H1 (cell line): ENCODE measurements around the gene DND1. TPM values are rescaled to one million over a fixed set of nuclear protein-coding genes. Genes with fewer than 3 reads are reported as not detected.

Source experiments
- CHD2 ChIP-seq: IDR thresholded peaks from 2 replicates; pipeline ENCODE4 v1.6.1; 2012; ENCODE audit warnings: low read length, improper control_type of control experiment
- EGR1 ChIP-seq: IDR thresholded peaks from 2 replicates; pipeline ENCODE4 v1.6.1; 2011; ENCODE audit warnings: low read depth, low read length, borderline replicate concordance
- EP300 ChIP-seq, 2 experiments: IDR thresholded peaks; 1 replicate in 1 of 2; 2 replicates in 1 of 2; pipeline ENCODE4 v1.6.1; 2011 to 2012; ENCODE audit warnings: low read depth in 2 of 2, low read length in 2 of 2, mild to moderate bottlenecking in 2 of 2, borderline replicate concordance in 1 of 2, inconsistent platforms in 1 of 2, moderate library complexity in 1 of 2
- FOSL1 ChIP-seq: IDR thresholded peaks from 2 replicates; pipeline ENCODE4 v1.6.1; 2011; ENCODE audit warnings: mild to moderate bottlenecking, low read depth, low read length, moderate library complexity; ENCODE audit not compliant: insufficient read depth
- GABPA ChIP-seq: IDR thresholded peaks from 2 replicates; pipeline ENCODE4 v1.6.1; 2011; ENCODE audit warnings: mild to moderate bottlenecking, low read length, moderate library complexity, borderline replicate concordance; ENCODE audit not compliant: insufficient read depth
- MAFK ChIP-seq: IDR thresholded peaks from 2 replicates; pipeline ENCODE4 v1.6.1; 2012; ENCODE audit warnings: low read depth, mild to moderate bottlenecking, improper control_type of control experiment, low read length
- NRF1 ChIP-seq: IDR thresholded peaks from 2 replicates; pipeline ENCODE4 v1.6.1; 2011; ENCODE audit warnings: mild to moderate bottlenecking, low read depth, low read length, improper control_type of control experiment
- RNF2 ChIP-seq: fragments of 200-900, 300-1000 bp; sonication (generic); IDR thresholded peaks from 2 replicates; pipeline ENCODE4 v1.7.1; 2016; ENCODE audit warnings: borderline replicate concordance, low read depth, mild to moderate bottlenecking, antibody characterized with exemption, low read length; ENCODE audit not compliant: poor library complexity, severe bottlenecking; ENCODE audit errors: missing control alignments
- polyA plus RNA-seq, 7 experiments: library from polyadenylated mRNA; depleted of rRNA in 3 of 7; stranded (reverse) in 5 of 7; unstranded in 2 of 7; fragments of >200 nt in 5 of 7; fragments of 200-250 nt in 2 of 7; gene quantifications; 1 replicate in 5 of 7; 2 replicates in 1 of 7; 4 replicates in 1 of 7; pipeline versions ENCODE4 v1.2.1 to v1.2.3, GENCODE V29; 2011 to 2013; ENCODE audit warnings: missing spikeins in 2 of 7, mixed read lengths in 2 of 7
- total RNA-seq: library from RNA; stranded (reverse); fragmentation: NEBNext Ultra II Directional; extraction: Animal tissue kit (Norgen Biotek cat#: 25700); gene quantifications from 2 replicates; pipeline ENCODE4 v1.2.1, GENCODE V29; 2021

The DND1 gene
- total and polyA plus RNA-seq, 2 of the 8 experiments (the other 6 are each of a cell fraction or from before 2014, with no cell fraction given), result 0.41 to 2.1 TPM

GRCh38 chr5:140674629-140675028 is 1.3 kb upstream of the DND1 start (continued):
- TF ChIP-seq EP300 (IDR thresholded peaks at IDR 0.05; ENCODE audit: borderline replicate concordance in 1 of 2, low read depth in 2 of 2, low read length in 2 of 2), result no peak
- no peak for TF ChIP-seq CHD2
- TF ChIP-seq EGR1, result no peak
- TF ChIP-seq FOSL1, result no peak
- TF ChIP-seq RNF2, result no peak
- TF ChIP-seq NRF1, result no peak
- no peak for TF ChIP-seq MAFK
- TF ChIP-seq GABPA, result no peak
